H9 (cell line): ENCODE results near the gene AGO3. TPM values are rescaled to one million over a fixed set of nuclear protein-coding genes. Genes with fewer than 3 reads are reported as not detected.

Experiments
- DNase-seq: peaks from one replicate; pipeline ENCODE4 v3.0.0-alpha.2; 2017
- H2AFZ ChIP-seq: one replicate; pipeline ENCODE4 v1.6.1; 2013; ENCODE audit warnings: mild to moderate bottlenecking, low read length, control low read depth, moderate library complexity
- H2AK5ac ChIP-seq: 2 replicates; pipeline ENCODE4 v1.6.1; 2013; ENCODE audit warnings: low read length, control low read depth, mixed read lengths; ENCODE audit not compliant: insufficient read length
- H2BK120ac ChIP-seq: one replicate; pipeline ENCODE4 v1.6.1; 2013; ENCODE audit warnings: low read depth, mild to moderate bottlenecking, low read length, control low read depth, inconsistent platforms; ENCODE audit not compliant: poor library complexity, severe bottlenecking
- H2BK12ac ChIP-seq: 2 replicates; pipeline ENCODE4 v1.6.1; 2013; ENCODE audit warnings: low read length, control low read depth, mixed read lengths, low read depth; ENCODE audit not compliant: insufficient read length
- H2BK15ac ChIP-seq: 2 replicates; pipeline ENCODE4 v1.6.1; 2013; ENCODE audit warnings: low read depth, low read length, control low read depth
- H2BK20ac ChIP-seq: one replicate; pipeline ENCODE4 v1.6.1; 2013; ENCODE audit warnings: low read depth, mild to moderate bottlenecking, low read length, control low read depth, inconsistent platforms; ENCODE audit not compliant: poor library complexity, severe bottlenecking
- H2BK5ac ChIP-seq: 2 replicates; pipeline ENCODE4 v1.6.1; 2013; ENCODE audit warnings: low read length, control low read depth, mixed read lengths; ENCODE audit not compliant: insufficient read length
- H3K14ac ChIP-seq: 2 replicates; pipeline ENCODE4 v1.6.1; 2013; ENCODE audit warnings: low read length, control low read depth; ENCODE audit not compliant: insufficient read depth
- H3K18ac ChIP-seq: 2 replicates; pipeline ENCODE4 v1.6.1; 2013; ENCODE audit warnings: low read depth, mild to moderate bottlenecking, mixed read lengths, low read length, control low read depth; ENCODE audit not compliant: insufficient read length
- H3K23ac ChIP-seq: 2 replicates; pipeline ENCODE4 v1.6.1; 2013; ENCODE audit warnings: low read length, control low read depth, mixed read lengths, low read depth; ENCODE audit not compliant: insufficient read length
- H3K23me2 ChIP-seq: 2 replicates; pipeline ENCODE4 v1.6.1; 2013; ENCODE audit warnings: low read depth, mild to moderate bottlenecking, mixed read lengths, low read length, control low read depth; ENCODE audit not compliant: insufficient read length, poor library complexity, severe bottlenecking
- H3K27ac ChIP-seq: 2 replicates; pipeline ENCODE4 v1.5.1; 2013; ENCODE audit warnings: low read length, control low read depth, mixed read lengths, low read depth; ENCODE audit not compliant: insufficient read length
- H3K27me3 ChIP-seq: 2 replicates; pipeline ENCODE4 v1.6.1; 2013; ENCODE audit warnings: low read length, control low read depth, inconsistent platforms; ENCODE audit not compliant: insufficient read depth
- H3K4ac ChIP-seq: 2 replicates; pipeline ENCODE4 v1.6.1; 2013; ENCODE audit warnings: low read depth, mild to moderate bottlenecking, control low read depth, inconsistent platforms, low read length, moderate library complexity
- H3K4me1 ChIP-seq: 2 replicates; pipeline ENCODE4 v1.6.1; 2013; ENCODE audit warnings: low read length, control low read depth, inconsistent platforms; ENCODE audit not compliant: insufficient read depth
- H3K4me2 ChIP-seq: 2 replicates; pipeline ENCODE4 v1.6.1; 2013; ENCODE audit warnings: low read length, control low read depth, mixed read lengths; ENCODE audit not compliant: insufficient read length, insufficient read depth
- H3K56ac ChIP-seq: 2 replicates; pipeline ENCODE4 v1.6.1; 2013; ENCODE audit warnings: low read depth, mild to moderate bottlenecking, mixed read lengths, low read length, control low read depth; ENCODE audit not compliant: insufficient read length
- H3K79me1 ChIP-seq: 2 replicates; pipeline ENCODE4 v1.6.1; 2013; ENCODE audit warnings: low read depth, mild to moderate bottlenecking, moderate library complexity, low read length, control low read depth, inconsistent platforms; ENCODE audit not compliant: insufficient read depth, poor library complexity, severe bottlenecking
- H3K79me2 ChIP-seq: 2 replicates; pipeline ENCODE4 v1.6.1; 2013; ENCODE audit warnings: low read length, control low read depth, inconsistent platforms; ENCODE audit not compliant: insufficient read depth
- H3K9ac ChIP-seq: 2 replicates; pipeline ENCODE4 v1.6.1; 2013; ENCODE audit warnings: low read length, control low read depth, mixed read lengths; ENCODE audit not compliant: insufficient read length; ENCODE audit errors: extremely low read depth
- H3K9me3 ChIP-seq: one replicate; pipeline ENCODE4 v1.6.1; 2013; ENCODE audit warnings: low read depth, low read length, inconsistent platforms; ENCODE audit not compliant: control insufficient read depth
- H3T11ph ChIP-seq: one replicate; pipeline ENCODE4 v1.6.1; 2013; ENCODE audit warnings: mild to moderate bottlenecking, low read length, control low read depth, inconsistent platforms
- H4K20me1 ChIP-seq: one replicate; pipeline ENCODE4 v1.6.1; 2013; ENCODE audit not compliant: control insufficient read depth, insufficient read length, insufficient read depth
- H4K5ac ChIP-seq: 2 replicates; pipeline ENCODE4 v1.6.1; 2013; ENCODE audit warnings: low read depth, mild to moderate bottlenecking, mixed read lengths, low read length, control low read depth; ENCODE audit not compliant: insufficient read length
- H4K8ac ChIP-seq: replicated peaks from 2 replicates; pipeline ENCODE4 v1.6.1; 2013; ENCODE audit warnings: low read length, control low read depth, mixed read lengths, low read depth; ENCODE audit not compliant: insufficient read length
- H4K91ac ChIP-seq: 2 replicates; pipeline ENCODE4 v1.6.1; 2013; ENCODE audit warnings: low read depth, mild to moderate bottlenecking, moderate library complexity, mixed read lengths, low read length, control low read depth; ENCODE audit not compliant: insufficient read length
- H3K27ac Mint-ChIP-seq, 3 experiments: 2 replicates in 2 of 3; 3 replicates in 1 of 3; pipeline ENCODE4 v1.8.0; 2020 to 2021; ENCODE audit warnings: mixed read lengths in 3 of 3, mild to moderate bottlenecking in 1 of 3, moderate library complexity in 1 of 3
- H3K27me3 Mint-ChIP-seq: 2 replicates; pipeline ENCODE4 v1.8.0; 2021; ENCODE audit warnings: low read depth, mild to moderate bottlenecking, moderate library complexity, mixed read lengths
- H3K36me3 Mint-ChIP-seq, 3 experiments: 2 replicates in 2 of 3; 3 replicates in 1 of 3; pipeline ENCODE4 v1.8.0; 2020 to 2021; ENCODE audit warnings: low read depth in 3 of 3, mixed read lengths in 3 of 3; ENCODE audit not compliant: insufficient read depth in 1 of 3
- H3K4me1 Mint-ChIP-seq, 2 experiments: 2 replicates each; pipeline ENCODE4 v1.8.0; 2020; ENCODE audit warnings: mixed read lengths in 2 of 2
- H3K4me3 Mint-ChIP-seq, 2 experiments: 2 replicates in 1 of 2; 3 replicates in 1 of 2; pipeline ENCODE4 v1.8.0; 2020 to 2021; ENCODE audit warnings: mild to moderate bottlenecking in 2 of 2, mixed read lengths in 2 of 2, moderate library complexity in 1 of 2
- H3K9me3 Mint-ChIP-seq, 2 experiments: 2 replicates in 1 of 2; 3 replicates in 1 of 2; pipeline ENCODE4 v1.8.0; 2020; ENCODE audit warnings: mild to moderate bottlenecking in 2 of 2, mixed read lengths in 2 of 2, moderate library complexity in 1 of 2
- CTCF ChIP-seq: fragments of 200-600 bp; sonication (generic); conservative IDR thresholded peaks from 3 replicates; pipeline ENCODE4 v1.8.0; 2021; ENCODE audit warnings: antibody characterized with exemption, mild to moderate bottlenecking
- WGBS: extraction: QIAGEN DNeasy Blood & Tissue Kit; methylation state at CpG from one replicate; pipeline ENCODE4 v1.1.7; 2013; ENCODE audit warnings: missing lambda C conversion rate, low lambda C conversion rate, mixed read lengths; ENCODE audit not compliant: insufficient read length; ENCODE audit errors: extremely low coverage; 5-methylcytosine and 5-hydroxymethylcytosine counted together
- total RNA-seq: library from RNA; stranded (reverse); gene quantifications from 2 replicates; pipeline ENCODE4 v1.2.1, GENCODE V29; 2021

AGO3 gene
- total RNA-seq, 1 experiment from 2014 or later, result 27.0 TPM

GRCh38 chr1:36116901-36117300 lies 186.0 kb downstream of the AGO3 start:
- Histone ChIP-seq H2BK5ac (no peak overlapping the region), H2AK5ac (no peak overlapping the region), H3K27me3 (no peaks in the 10 kb centered on the region), H3K23ac (no peak overlapping the region), H4K8ac (no peak overlapping the region), H2BK20ac (no peak overlapping the region), H3K18ac (no peak overlapping the region), H3K9me3 (no peaks in the 10 kb centered on the region), H2BK15ac (no peak overlapping the region), H3K14ac (no peak overlapping the region), H3K56ac (no peak overlapping the region), H4K20me1 (no peaks in the 10 kb centered on the region), H3K4ac (no peak overlapping the region), H3K79me2 (no peaks in the 10 kb centered on the region), H2BK12ac (no peak overlapping the region), H3K79me1 (no peaks in the 10 kb centered on the region), H3K4me2 (no peak overlapping the region), H2AFZ (no peak overlapping the region), H4K5ac (no peak overlapping the region), H3K27ac (no peak overlapping the region), H3K9ac (no peak overlapping the region), H3K23me2 (no peaks in the 10 kb centered on the region), H3K4me1 (no peaks in the 10 kb centered on the region), H2BK120ac (no peak overlapping the region), H3T11ph (no peak overlapping the region), H4K91ac (no peak overlapping the region)
- TF ChIP-seq CTCF, result no peak
- H3K9me3 Mint-ChIP-seq, result no peaks in the 10 kb centered on the region
- H3K27ac Mint-ChIP-seq, result peak overlapping the region in 1 of 3 experiments; percentile 60; a peak in 1 of 7 replicates
- no CpG with 5 or more reads among the region's 5 CpGs for WGBS
- H3K36me3 Mint-ChIP-seq, result no peaks in the 10 kb centered on the region
- H3K4me1 Mint-ChIP-seq, result peaks cover 7 to 31% of the 10 kb centered on the region in 2 experiments
- DNase-seq, result no peak
- peaks cover 3% of the 10 kb centered on the region for H3K27me3 Mint-ChIP-seq
- H3K4me3 Mint-ChIP-seq, result no peak overlapping the region
